Kidney (tissue), 14 donors: ENCODE data around the gene IMMP2L. TPM values are rescaled to one million over a fixed set of nuclear protein-coding genes. Genes with fewer than 3 reads are reported as not detected.
A peak's percentile ranks its signal among the peaks of the same experiment; 100 is the strongest.

Source experiments
- DNase-seq, 5 donors: peaks; one replicate each; pipeline ENCODE4 v3.0.0-alpha.2; 2013 to 2020
- FAIRE-seq: peaks from 2 replicates; lab custom pipeline; 2012; peaks lifted over from hg19 to GRCh38; lab: Jason Lieb, UNC
- H3K27ac ChIP-seq, 2 donors: one replicate each; pipeline ENCODE4 v1.7.0; 2013; ENCODE audit warnings: low read depth in 2 of 2, low read length in 2 of 2, inconsistent platforms in 1 of 2
- H3K27me3 ChIP-seq: one replicate; pipeline ENCODE4 v1.7.1; 2013; ENCODE audit warnings: low read length, inconsistent platforms; ENCODE audit not compliant: control insufficient read depth, insufficient read depth
- H3K36me3 ChIP-seq, 3 donors: one replicate each; pipeline versions ENCODE4 v1.7.0 to v1.7.1; 2013; ENCODE audit warnings: low read length in 3 of 3, control low read depth in 1 of 3, inconsistent platforms in 1 of 3; ENCODE audit not compliant: insufficient read depth in 3 of 3, control insufficient read depth in 2 of 3
- H3K4me1 ChIP-seq, 3 donors: one replicate each; pipeline versions ENCODE4 v1.7.0 to v1.7.1; 2013; ENCODE audit warnings: low read length in 3 of 3, inconsistent platforms in 1 of 3, low read depth in 1 of 3; ENCODE audit not compliant: control insufficient read depth in 2 of 3, insufficient read depth in 2 of 3
- H3K4me3 ChIP-seq, 3 donors: one replicate each; pipeline versions ENCODE4 v1.7.0 to v1.8.1; 2013; ENCODE audit warnings: low read length in 3 of 3, control low read depth in 1 of 3, inconsistent platforms in 1 of 3
- H3K9ac ChIP-seq, 3 donors: one replicate each; pipeline versions ENCODE4 v1.7.0 to v1.7.1; 2013; ENCODE audit warnings: low read length in 3 of 3, control low read depth in 1 of 3, inconsistent platforms in 1 of 3
- H3K9me3 ChIP-seq, 3 donors: one replicate each; pipeline versions ENCODE4 v1.7.0 to v1.7.1; 2013; ENCODE audit warnings: low read length in 3 of 3, control low read depth in 1 of 3, inconsistent platforms in 1 of 3; ENCODE audit not compliant: control insufficient read depth in 2 of 3, insufficient read depth in 1 of 3
- intact Hi-C: fragments of 100-400 bp; cut with DNase I; formaldehyde crosslinking; loops from one replicate; pipeline ENCODE4 v1.11.1; 2022
- polyA plus RNA-seq: library from polyadenylated mRNA; stranded (reverse); fragments of 350-450 nt; fragmentation: Illumina TruSeq; extraction: RNeasy Lipid Tissue Mini Kit (QIAGEN cat#74804); gene quantifications from one replicate; pipeline ENCODE4 v1.2.3, GENCODE V29; 2014; ENCODE audit warnings: low read depth, low replicate concordance; ENCODE audit not compliant: insufficient read depth
- total RNA-seq: library from RNA; stranded (reverse); fragmentation: NEBNext Ultra II Directional; extraction: Animal tissue kit (Norgen Biotek cat#: 25700); gene quantifications from one replicate; pipeline ENCODE4 v1.2.1, GENCODE V29; 2021
- TF ChIP-seq, protein P1 (sequence below): IDR thresholded peaks from 3 replicates; pipeline ENCODE4 v1.5.1; 2012; ENCODE audit warnings: mild to moderate bottlenecking, moderate library complexity, borderline replicate concordance; ENCODE audit not compliant: insufficient read depth; ENCODE audit errors: extremely low read depth
- donor health status: control.
- donor health status: control.
- donor health status: control.
- donor health status: control.
- donor health status: control.
- donor health status: DM: yes; HTN: yes; CAD: no.
- donor health status: Normal renal cell carcinoma (clear cell type).

Gene IMMP2L
- total and polyA plus RNA-seq, 2 donors from 2014 or later = 46.4 to 52.1 TPM

DNA sequence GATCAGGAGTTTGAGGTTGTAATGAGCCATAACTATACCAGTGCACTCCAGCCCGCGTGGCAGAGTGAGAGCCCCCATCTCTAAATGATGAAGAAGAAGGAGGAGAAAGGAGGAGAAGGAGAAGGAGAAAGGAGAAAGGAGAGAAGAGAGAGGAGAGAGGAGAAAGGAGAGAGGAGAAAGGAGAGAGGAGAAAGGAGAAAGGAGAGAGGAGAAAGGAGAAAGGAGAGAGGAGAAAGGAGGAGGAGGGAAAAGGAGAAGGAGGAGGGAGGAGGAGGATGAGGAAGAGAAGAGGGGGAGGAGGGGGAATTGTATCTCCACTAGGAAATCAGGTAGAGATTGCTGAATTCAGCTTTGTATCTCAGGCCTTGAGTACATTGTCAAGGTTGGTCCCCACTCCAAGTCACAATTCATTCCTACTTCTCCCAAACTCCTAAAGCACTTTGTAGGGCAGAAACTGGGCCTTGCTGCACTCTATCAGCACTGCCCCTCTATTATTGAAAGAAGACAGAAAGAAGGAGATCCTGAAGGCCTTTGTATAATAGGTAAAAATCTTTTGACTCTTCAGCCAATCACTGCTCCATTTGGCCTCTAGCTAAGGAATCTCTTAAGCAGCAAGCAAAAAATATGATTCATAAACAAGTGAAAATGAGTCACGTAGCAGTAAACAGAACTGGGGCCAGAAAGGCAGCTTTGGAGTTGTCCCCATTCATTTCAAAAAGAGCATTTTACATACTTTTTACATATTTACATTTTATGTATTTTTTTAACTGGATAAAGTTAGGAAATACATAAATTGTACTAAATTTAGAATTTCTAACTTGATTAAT is 178.0 kb downstream of the IMMP2L start:
- peaks cover 0 to 15% (median 4%) of the 10 kb centered on the region in 3 donors for H3K4me1 ChIP-seq
- no peak overlapping the region for H3K27ac ChIP-seq
- intact Hi-C loops = no loop called here
- DNase-seq (no peak), FAIRE-seq (no peak)
- H3K9me3 ChIP-seq = no peaks in the 10 kb centered on the region
- TF ChIP-seq, protein P1, sequence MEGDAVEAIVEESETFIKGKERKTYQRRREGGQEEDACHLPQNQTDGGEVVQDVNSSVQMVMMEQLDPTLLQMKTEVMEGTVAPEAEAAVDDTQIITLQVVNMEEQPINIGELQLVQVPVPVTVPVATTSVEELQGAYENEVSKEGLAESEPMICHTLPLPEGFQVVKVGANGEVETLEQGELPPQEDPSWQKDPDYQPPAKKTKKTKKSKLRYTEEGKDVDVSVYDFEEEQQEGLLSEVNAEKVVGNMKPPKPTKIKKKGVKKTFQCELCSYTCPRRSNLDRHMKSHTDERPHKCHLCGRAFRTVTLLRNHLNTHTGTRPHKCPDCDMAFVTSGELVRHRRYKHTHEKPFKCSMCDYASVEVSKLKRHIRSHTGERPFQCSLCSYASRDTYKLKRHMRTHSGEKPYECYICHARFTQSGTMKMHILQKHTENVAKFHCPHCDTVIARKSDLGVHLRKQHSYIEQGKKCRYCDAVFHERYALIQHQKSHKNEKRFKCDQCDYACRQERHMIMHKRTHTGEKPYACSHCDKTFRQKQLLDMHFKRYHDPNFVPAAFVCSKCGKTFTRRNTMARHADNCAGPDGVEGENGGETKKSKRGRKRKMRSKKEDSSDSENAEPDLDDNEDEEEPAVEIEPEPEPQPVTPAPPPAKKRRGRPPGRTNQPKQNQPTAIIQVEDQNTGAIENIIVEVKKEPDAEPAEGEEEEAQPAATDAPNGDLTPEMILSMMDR = no peak
- no peaks in the 10 kb centered on the region for H3K27me3 ChIP-seq
- no peaks in the 10 kb centered on the region for H3K36me3 ChIP-seq
- H3K4me3 ChIP-seq = no peak overlapping the region
- H3K9ac ChIP-seq = no peak overlapping the region

DNA sequence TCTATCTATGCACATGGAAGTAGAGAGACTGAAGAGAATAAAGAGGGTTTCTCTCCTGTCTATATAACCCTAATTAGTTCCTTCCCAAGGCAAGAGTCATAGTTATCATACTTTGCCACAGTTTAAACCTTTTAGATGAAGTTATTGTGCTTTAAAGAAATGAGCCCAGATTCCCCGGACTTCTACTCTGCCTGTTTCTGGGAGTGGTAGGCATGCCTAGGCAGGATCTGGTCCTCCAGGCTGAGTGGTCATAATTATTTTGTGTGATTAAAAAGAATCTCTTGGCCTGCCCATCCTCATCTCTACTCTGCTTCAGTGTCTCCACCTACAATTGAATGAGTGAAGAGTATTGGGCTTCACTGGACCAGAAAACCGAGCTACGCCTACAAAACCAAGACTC is 179.2 kb downstream of the IMMP2L start:
- intact Hi-C loops = no loop called here
- TF ChIP-seq, protein P1 = no peak
- DNase-seq = no peak
- Histone ChIP-seq H3K9ac (no peak overlapping the region), H3K27ac (no peak overlapping the region), H3K4me1 (peaks cover 0 to 15% (median 4%) of the 10 kb centered on the region in 3 donors), H3K9me3 (no peaks in the 10 kb centered on the region), H3K27me3 (no peaks in the 10 kb centered on the region), H3K36me3 (no peaks in the 10 kb centered on the region), H3K4me3 (no peak overlapping the region)
- FAIRE-seq = no peak

DNA sequence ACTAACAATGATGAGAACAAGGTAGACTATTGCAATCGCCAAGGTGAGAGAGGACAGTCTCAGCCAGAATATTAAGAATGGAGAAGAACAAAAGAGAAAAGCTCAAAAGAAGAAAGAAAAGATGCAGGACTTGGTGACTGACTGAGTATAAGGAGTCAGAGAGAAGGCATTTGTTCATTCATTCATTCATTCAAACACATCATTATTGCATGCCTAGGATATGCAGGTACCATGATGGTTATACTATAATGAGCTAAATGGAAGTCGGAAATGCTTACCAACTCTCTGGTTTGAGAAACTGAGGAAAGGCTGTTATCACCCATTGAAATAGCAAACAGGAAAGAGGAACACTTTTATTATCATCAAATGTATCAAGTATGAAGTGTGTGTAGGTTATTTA is 180.7 kb downstream of the IMMP2L start:
- intact Hi-C loops = no loop called here
- Histone ChIP-seq H3K27me3 (no peaks in the 10 kb centered on the region), H3K4me1 (peaks cover 0 to 15% (median 4%) of the 10 kb centered on the region in 3 donors), H3K36me3 (no peaks in the 10 kb centered on the region), H3K27ac (peak overlapping the region in 1 of 2 donors; percentile 26), H3K9ac (no peak overlapping the region), H3K9me3 (no peaks in the 10 kb centered on the region), H3K4me3 (no peak overlapping the region)
- DNase-seq (no peak), FAIRE-seq (no peak)
- TF ChIP-seq, protein P1 = no peak
